Measurements from ENCODE around the gene SHB.

Gene SHB

GRCh38 chr9:37936965-37937364 is 132.1 kb downstream of the SHB start:
- Histone ChIP-seq H3K27me3 (ENCODE audit: low read length) (no peaks in the 10 kb centered on the region), H3K4me3 (ENCODE audit: insufficient read depth, low read length, poor library complexity, severe bottlenecking) (no peak overlapping the region), H3F3A (ENCODE audit: insufficient read depth) (no peaks in the 10 kb centered on the region), H3K4me2 (ENCODE audit: low read depth, low read length, poor library complexity, severe bottlenecking) (no peak overlapping the region), H2AFZ (ENCODE audit: low read depth, low read length, severe bottlenecking) (no peak overlapping the region), H4K20me1 (ENCODE audit: low read depth, low read length) (no peaks in the 10 kb centered on the region), H3K9ac (ENCODE audit: low read length) (no peak overlapping the region), H3K27ac (ENCODE audit: low read depth, low read length) (no peak overlapping the region), H3K36me3 (ENCODE audit: low read length) (no peaks in the 10 kb centered on the region), H3K9me2 (replicated peaks; ENCODE audit: insufficient read depth, low read length) (no peaks in the 10 kb centered on the region), H3K9me3 (ENCODE audit: insufficient read depth, low read length) (no peaks in the 10 kb centered on the region), H3K79me2 (ENCODE audit: insufficient read depth, low read length) (no peaks in the 10 kb centered on the region)
- TF ChIP-seq, protein P1, sequence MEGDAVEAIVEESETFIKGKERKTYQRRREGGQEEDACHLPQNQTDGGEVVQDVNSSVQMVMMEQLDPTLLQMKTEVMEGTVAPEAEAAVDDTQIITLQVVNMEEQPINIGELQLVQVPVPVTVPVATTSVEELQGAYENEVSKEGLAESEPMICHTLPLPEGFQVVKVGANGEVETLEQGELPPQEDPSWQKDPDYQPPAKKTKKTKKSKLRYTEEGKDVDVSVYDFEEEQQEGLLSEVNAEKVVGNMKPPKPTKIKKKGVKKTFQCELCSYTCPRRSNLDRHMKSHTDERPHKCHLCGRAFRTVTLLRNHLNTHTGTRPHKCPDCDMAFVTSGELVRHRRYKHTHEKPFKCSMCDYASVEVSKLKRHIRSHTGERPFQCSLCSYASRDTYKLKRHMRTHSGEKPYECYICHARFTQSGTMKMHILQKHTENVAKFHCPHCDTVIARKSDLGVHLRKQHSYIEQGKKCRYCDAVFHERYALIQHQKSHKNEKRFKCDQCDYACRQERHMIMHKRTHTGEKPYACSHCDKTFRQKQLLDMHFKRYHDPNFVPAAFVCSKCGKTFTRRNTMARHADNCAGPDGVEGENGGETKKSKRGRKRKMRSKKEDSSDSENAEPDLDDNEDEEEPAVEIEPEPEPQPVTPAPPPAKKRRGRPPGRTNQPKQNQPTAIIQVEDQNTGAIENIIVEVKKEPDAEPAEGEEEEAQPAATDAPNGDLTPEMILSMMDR (IDR thresholded peaks at IDR 0.05; ENCODE audit: insufficient read depth, low read length, poor library complexity, severe bottlenecking), result no peak
- TF ChIP-seq EZH2phosphoT487 (conservative IDR thresholded peaks at IDR 0.05; ENCODE audit: low read length), result no peak

GRCh38 chr9:37936376-37936775 is 132.7 kb downstream of the SHB start:
- TF ChIP-seq, protein P1 (IDR thresholded peaks at IDR 0.05; ENCODE audit: insufficient read depth, low read length, poor library complexity, severe bottlenecking), result no peak
- no peak for TF ChIP-seq EZH2phosphoT487 (conservative IDR thresholded peaks at IDR 0.05; ENCODE audit: low read length)
- Histone ChIP-seq H2AFZ (ENCODE audit: low read depth, low read length, severe bottlenecking) (no peak overlapping the region), H3K79me2 (ENCODE audit: insufficient read depth, low read length) (no peaks in the 10 kb centered on the region), H3F3A (ENCODE audit: insufficient read depth) (no peaks in the 10 kb centered on the region), H3K9ac (ENCODE audit: low read length) (no peak overlapping the region), H3K27me3 (ENCODE audit: low read length) (no peaks in the 10 kb centered on the region), H3K9me3 (ENCODE audit: insufficient read depth, low read length) (no peaks in the 10 kb centered on the region), H4K20me1 (ENCODE audit: low read depth, low read length) (no peaks in the 10 kb centered on the region), H3K36me3 (ENCODE audit: low read length) (no peaks in the 10 kb centered on the region), H3K27ac (ENCODE audit: low read depth, low read length) (no peak overlapping the region), H3K4me3 (ENCODE audit: insufficient read depth, low read length, poor library complexity, severe bottlenecking) (no peak overlapping the region), H3K9me2 (replicated peaks; ENCODE audit: insufficient read depth, low read length) (no peaks in the 10 kb centered on the region), H3K4me2 (ENCODE audit: low read depth, low read length, poor library complexity, severe bottlenecking) (no peak overlapping the region)

GRCh38 chr9:37935096-37935495 is 133.9 kb downstream of the SHB start:
- no peak overlapping the region for H3K27ac ChIP-seq (ENCODE audit: low read depth, low read length)
- H3K36me3 ChIP-seq (ENCODE audit: low read length), result no peaks in the 10 kb centered on the region
- no peak for TF ChIP-seq EZH2phosphoT487 (conservative IDR thresholded peaks at IDR 0.05; ENCODE audit: low read length)
- TF ChIP-seq, protein P1 (IDR thresholded peaks at IDR 0.05; ENCODE audit: insufficient read depth, low read length, poor library complexity, severe bottlenecking), result no peak
- H3K27me3 ChIP-seq (ENCODE audit: low read length), result no peaks in the 10 kb centered on the region
- H3K9me3 ChIP-seq (ENCODE audit: insufficient read depth, low read length), result no peaks in the 10 kb centered on the region
- no peaks in the 10 kb centered on the region for H3K9me2 ChIP-seq (replicated peaks; ENCODE audit: insufficient read depth, low read length)
- H3F3A ChIP-seq (ENCODE audit: insufficient read depth), result no peaks in the 10 kb centered on the region
- H2AFZ ChIP-seq (ENCODE audit: low read depth, low read length, severe bottlenecking), result no peak overlapping the region
- no peak overlapping the region for H3K4me2 ChIP-seq (ENCODE audit: low read depth, low read length, poor library complexity, severe bottlenecking)
- no peak overlapping the region for H3K9ac ChIP-seq (ENCODE audit: low read length)
- H4K20me1 ChIP-seq (ENCODE audit: low read depth, low read length), result no peaks in the 10 kb centered on the region
- no peaks in the 10 kb centered on the region for H3K79me2 ChIP-seq (ENCODE audit: insufficient read depth, low read length)
- no peak overlapping the region for H3K4me3 ChIP-seq (ENCODE audit: insufficient read depth, low read length, poor library complexity, severe bottlenecking)
